Hepatocyte (in vitro differentiated cells): ENCODE data around the gene CASS4.
"Not testable (repeated sequence)": the region's sequence is repeated elsewhere in the genome, so short reads cannot be mapped to it uniquely, and the experiment has no call there.

Experiments used
- EZH2phosphoT487 ChIP-seq: fragments of 200-600 bp; sonication (generic); IDR thresholded peaks from one replicate; pipeline ENCODE4 v1.6.1; 2018; ENCODE audit warnings: antibody characterized with exemption, mild to moderate bottlenecking, low read depth, moderate library complexity; ENCODE audit not compliant: unreplicated experiment, severe bottlenecking
- TF ChIP-seq, protein P1 (sequence below): fragments of 200-600 bp; sonication (generic); IDR thresholded peaks from 2 replicates; pipeline ENCODE4 v1.5.1; 2016; ENCODE audit warnings: antibody characterized with exemption, mild to moderate bottlenecking; ENCODE audit not compliant: poor library complexity

- not testable (repeated sequence) for TF ChIP-seq EZH2phosphoT487
- TF ChIP-seq, protein P1, sequence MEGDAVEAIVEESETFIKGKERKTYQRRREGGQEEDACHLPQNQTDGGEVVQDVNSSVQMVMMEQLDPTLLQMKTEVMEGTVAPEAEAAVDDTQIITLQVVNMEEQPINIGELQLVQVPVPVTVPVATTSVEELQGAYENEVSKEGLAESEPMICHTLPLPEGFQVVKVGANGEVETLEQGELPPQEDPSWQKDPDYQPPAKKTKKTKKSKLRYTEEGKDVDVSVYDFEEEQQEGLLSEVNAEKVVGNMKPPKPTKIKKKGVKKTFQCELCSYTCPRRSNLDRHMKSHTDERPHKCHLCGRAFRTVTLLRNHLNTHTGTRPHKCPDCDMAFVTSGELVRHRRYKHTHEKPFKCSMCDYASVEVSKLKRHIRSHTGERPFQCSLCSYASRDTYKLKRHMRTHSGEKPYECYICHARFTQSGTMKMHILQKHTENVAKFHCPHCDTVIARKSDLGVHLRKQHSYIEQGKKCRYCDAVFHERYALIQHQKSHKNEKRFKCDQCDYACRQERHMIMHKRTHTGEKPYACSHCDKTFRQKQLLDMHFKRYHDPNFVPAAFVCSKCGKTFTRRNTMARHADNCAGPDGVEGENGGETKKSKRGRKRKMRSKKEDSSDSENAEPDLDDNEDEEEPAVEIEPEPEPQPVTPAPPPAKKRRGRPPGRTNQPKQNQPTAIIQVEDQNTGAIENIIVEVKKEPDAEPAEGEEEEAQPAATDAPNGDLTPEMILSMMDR = not testable (repeated sequence)
Measured at GRCh38 chr20:56405356-56405755, 6.7 kb upstream of the CASS4 start.
